A549 (cell line): ENCODE measurements around the gene MIA2.

Source experiments
- EP300 ChIP-seq, 2 experiments: fragments of >200 bp; sonication (Bioruptor Twin); formaldehyde crosslinking; IDR thresholded peaks; 2 replicates in 1 of 2; 3 replicates in 1 of 2; pipeline ENCODE4 v1.6.1; 2016 to 2017
- GATA3 ChIP-seq: IDR thresholded peaks from 2 replicates; pipeline ENCODE4 v1.6.1; 2012; ENCODE audit warnings: borderline replicate concordance
- KDM5A ChIP-seq: fragments of 200-600 bp; sonication (generic); IDR thresholded peaks from 2 replicates; pipeline ENCODE4 v1.6.1; 2016; ENCODE audit warnings: antibody characterized with exemption, mild to moderate bottlenecking
- POLR2A ChIP-seq: IDR thresholded peaks from 2 replicates; pipeline ENCODE4 v1.6.1; 2012; ENCODE audit warnings: mild to moderate bottlenecking, low read length
- RFX5 ChIP-seq: fragments of 450-650 bp; IDR thresholded peaks from 2 replicates; pipeline ENCODE4 v1.7.1; 2014; ENCODE audit warnings: antibody characterized with exemption, mild to moderate bottlenecking, moderate library complexity
- TP53 ChIP-seq: fragments of 250-450 bp; sonication (Bioruptor Pico); IDR thresholded peaks from 2 replicates; pipeline ENCODE4 v1.5.0; 2021; ENCODE audit warnings: mild to moderate bottlenecking, moderate library complexity
- TF ChIP-seq, protein P1 (sequence below): fragments of >200 bp; sonication (Bioruptor Twin); formaldehyde crosslinking; IDR thresholded peaks from 3 replicates; pipeline ENCODE4 v1.5.1; 2016
- TF ChIP-seq, protein P2 (sequence below): fragments of 150-350 bp; IDR thresholded peaks from 2 replicates; pipeline ENCODE4 v1.6.1; 2014; ENCODE audit warnings: low read depth, mild to moderate bottlenecking, low read length

DNA sequence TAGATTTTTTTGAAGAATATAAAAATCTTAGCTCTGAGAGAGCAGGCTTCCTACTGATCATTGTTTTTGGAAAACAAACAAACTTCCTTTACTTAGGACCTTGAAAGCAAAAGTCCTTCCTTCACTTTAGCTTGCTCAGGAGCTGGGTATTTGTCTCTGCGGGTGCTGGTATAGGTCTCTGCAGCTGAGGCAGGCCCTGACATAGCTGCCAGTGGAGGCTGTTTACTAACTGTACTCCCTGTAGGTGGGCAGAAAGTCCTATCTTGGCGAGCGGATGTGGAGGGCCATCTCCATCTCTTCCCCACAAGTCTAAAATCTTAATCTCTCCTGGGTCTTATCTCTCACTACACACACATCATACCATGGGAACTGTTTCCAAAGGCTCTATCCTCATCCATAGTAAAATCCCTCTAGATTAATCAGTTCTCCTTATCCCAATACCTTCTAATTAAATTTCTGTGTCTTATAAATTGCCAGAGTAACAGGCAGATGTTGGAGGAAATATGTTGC, 4.1 kb upstream of the MIA2 start:
- TF ChIP-seq TP53 (CRISPR knock-in tag) (no peak), KDM5A (no peak), EP300 (IDR thresholded peaks at IDR 0.05) (no peak), POLR2A (no peak), GATA3 (no peak), RFX5 (no peak)
- TF ChIP-seq, protein P1, sequence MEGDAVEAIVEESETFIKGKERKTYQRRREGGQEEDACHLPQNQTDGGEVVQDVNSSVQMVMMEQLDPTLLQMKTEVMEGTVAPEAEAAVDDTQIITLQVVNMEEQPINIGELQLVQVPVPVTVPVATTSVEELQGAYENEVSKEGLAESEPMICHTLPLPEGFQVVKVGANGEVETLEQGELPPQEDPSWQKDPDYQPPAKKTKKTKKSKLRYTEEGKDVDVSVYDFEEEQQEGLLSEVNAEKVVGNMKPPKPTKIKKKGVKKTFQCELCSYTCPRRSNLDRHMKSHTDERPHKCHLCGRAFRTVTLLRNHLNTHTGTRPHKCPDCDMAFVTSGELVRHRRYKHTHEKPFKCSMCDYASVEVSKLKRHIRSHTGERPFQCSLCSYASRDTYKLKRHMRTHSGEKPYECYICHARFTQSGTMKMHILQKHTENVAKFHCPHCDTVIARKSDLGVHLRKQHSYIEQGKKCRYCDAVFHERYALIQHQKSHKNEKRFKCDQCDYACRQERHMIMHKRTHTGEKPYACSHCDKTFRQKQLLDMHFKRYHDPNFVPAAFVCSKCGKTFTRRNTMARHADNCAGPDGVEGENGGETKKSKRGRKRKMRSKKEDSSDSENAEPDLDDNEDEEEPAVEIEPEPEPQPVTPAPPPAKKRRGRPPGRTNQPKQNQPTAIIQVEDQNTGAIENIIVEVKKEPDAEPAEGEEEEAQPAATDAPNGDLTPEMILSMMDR, result no peak
- TF ChIP-seq, protein P2, sequence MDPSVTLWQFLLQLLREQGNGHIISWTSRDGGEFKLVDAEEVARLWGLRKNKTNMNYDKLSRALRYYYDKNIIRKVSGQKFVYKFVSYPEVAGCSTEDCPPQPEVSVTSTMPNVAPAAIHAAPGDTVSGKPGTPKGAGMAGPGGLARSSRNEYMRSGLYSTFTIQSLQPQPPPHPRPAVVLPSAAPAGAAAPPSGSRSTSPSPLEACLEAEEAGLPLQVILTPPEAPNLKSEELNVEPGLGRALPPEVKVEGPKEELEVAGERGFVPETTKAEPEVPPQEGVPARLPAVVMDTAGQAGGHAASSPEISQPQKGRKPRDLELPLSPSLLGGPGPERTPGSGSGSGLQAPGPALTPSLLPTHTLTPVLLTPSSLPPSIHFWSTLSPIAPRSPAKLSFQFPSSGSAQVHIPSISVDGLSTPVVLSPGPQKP, result no peak
